Stimulated activated effector memory CD8-positive, alpha-beta T cell treated with anti-CD3 and anti-CD28 coated beads, Interleukin-12 subunit alpha, Interleukin-12 subunit beta, amount 100 ng/mL, for 72 hours (primary cell): ENCODE results near the gene LMAN1L.

Source experiments
- ATAC-seq: fragments of 150-1000 bp; cut with Tn5 transposase; 2 replicates; pipeline ENCODE4 v1.10.0; 2021
- DNase-seq, 2 donors: peaks; one replicate each; pipeline ENCODE4 v3.0.0; 2021 to 2022; ENCODE audit warnings: low spot score in 2 of 2
- H3K27ac Mint-ChIP-seq: one replicate; pipeline ENCODE4 v1.8.0; 2022; ENCODE audit warnings: mild to moderate bottlenecking, mixed read lengths
- H3K36me3 Mint-ChIP-seq: one replicate; pipeline ENCODE4 v1.8.0; 2022; ENCODE audit warnings: mild to moderate bottlenecking, mixed read lengths
- H3K4me1 Mint-ChIP-seq: one replicate; pipeline ENCODE4 v1.8.0; 2022; ENCODE audit warnings: mixed read lengths
- H3K4me3 Mint-ChIP-seq: one replicate; pipeline ENCODE4 v1.8.0; 2022; ENCODE audit warnings: mild to moderate bottlenecking, mixed read lengths
- H3K9me3 Mint-ChIP-seq: one replicate; pipeline ENCODE4 v1.8.0; 2022; ENCODE audit warnings: mixed read lengths

The LMAN1L gene

GRCh38 chr15:74788042-74788682 is 24.5 kb upstream of the LMAN1L start:
- Mint-ChIP-seq H3K27ac (peak overlapping the region; percentile 96), H3K36me3 (peaks cover 91% of the 10 kb centered on the region), H3K4me1 (peaks cover 97% of the 10 kb centered on the region), H3K9me3 (no peaks in the 10 kb centered on the region), H3K4me3 (peak overlapping the region; percentile 96)
- DNase-seq: no peak
- no peak for ATAC-seq

DNA sequence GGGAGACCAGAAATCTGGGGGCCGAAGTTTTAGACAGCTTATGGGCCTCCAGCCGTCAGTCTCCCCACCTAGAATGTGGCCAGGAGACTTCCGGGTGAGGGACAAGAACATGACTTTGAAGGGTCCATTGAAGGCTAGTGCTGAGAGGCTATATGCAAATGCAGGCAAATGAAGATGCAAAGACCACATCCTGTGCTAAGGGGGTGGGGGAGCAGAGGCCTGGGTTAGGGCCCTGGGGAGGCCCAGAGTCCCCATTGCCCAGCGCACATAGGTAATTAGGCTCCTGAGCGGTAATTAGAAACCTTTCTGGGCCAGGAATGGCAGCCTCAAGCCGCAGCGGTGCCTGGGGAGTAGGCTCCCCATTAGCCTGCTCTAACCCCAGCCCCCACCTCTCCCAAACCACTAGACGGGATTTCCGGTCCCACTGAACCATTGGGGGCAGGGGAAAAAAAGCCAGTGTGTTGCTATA is 23.9 kb upstream of the LMAN1L start:
- Mint-ChIP-seq H3K4me1 (peaks cover 97% of the 10 kb centered on the region), H3K27ac (peak overlapping the region; percentile 96), H3K36me3 (peaks cover 90% of the 10 kb centered on the region), H3K4me3 (peak overlapping the region; percentile 96), H3K9me3 (no peaks in the 10 kb centered on the region)
- peak; percentile 42 for ATAC-seq
- DNase-seq: peak in 1 of 2 donors; percentile 79

- DNase-seq (no peak), ATAC-seq (no peak)
- peak overlapping the region; percentile 96 for H3K4me3 Mint-ChIP-seq
- peaks cover 85% of the 10 kb centered on the region for H3K36me3 Mint-ChIP-seq
- H3K9me3 Mint-ChIP-seq: no peaks in the 10 kb centered on the region
- peak overlapping the region; percentile 96 for H3K27ac Mint-ChIP-seq
- H3K4me1 Mint-ChIP-seq: peaks cover 94% of the 10 kb centered on the region
Observed at GRCh38 chr15:74789171-74789631, 23.4 kb upstream of the LMAN1L start.

- peaks cover 94% of the 10 kb centered on the region for H3K4me1 Mint-ChIP-seq
- DNase-seq: no peak
- peak overlapping the region; percentile 96 for H3K4me3 Mint-ChIP-seq
- peaks cover 84% of the 10 kb centered on the region for H3K36me3 Mint-ChIP-seq
- H3K27ac Mint-ChIP-seq: peak overlapping the region; percentile 96
- no peak for ATAC-seq
- H3K9me3 Mint-ChIP-seq: no peaks in the 10 kb centered on the region
Observed at GRCh38 chr15:74789741-74790079, 22.9 kb upstream of the LMAN1L start.

GRCh38 chr15:74790080-74790916 is 22.3 kb upstream of the LMAN1L start:
- Mint-ChIP-seq H3K4me3 (peak overlapping the region; percentile 96), H3K36me3 (peaks cover 85% of the 10 kb centered on the region), H3K9me3 (no peaks in the 10 kb centered on the region), H3K27ac (peak overlapping the region; percentile 96), H3K4me1 (peaks cover 94% of the 10 kb centered on the region)
- ATAC-seq: peak; percentile 6
- peak in 1 of 2 donors; percentile 64 for DNase-seq

DNA sequence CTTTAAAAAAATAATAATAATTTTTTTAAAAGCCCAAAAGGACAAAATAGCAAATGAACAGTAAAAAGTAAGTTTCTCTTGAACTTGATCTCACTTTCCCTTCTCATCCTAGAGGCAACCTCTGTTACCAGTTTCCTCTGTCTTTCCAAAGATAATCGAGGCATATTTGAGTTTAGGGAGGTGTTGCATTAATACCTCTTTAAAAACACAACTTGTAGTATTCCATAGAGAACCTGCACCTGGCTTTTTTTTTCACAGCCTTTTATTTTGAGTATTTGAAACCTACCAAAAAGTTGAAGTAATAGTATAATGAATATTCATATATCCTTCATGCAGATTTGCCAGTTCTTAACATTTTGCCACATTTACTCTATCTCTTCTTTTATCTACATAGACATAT is 21.6 kb upstream of the LMAN1L start:
- peaks cover 94% of the 10 kb centered on the region for H3K4me1 Mint-ChIP-seq
- H3K9me3 Mint-ChIP-seq: no peaks in the 10 kb centered on the region
- peaks cover 85% of the 10 kb centered on the region for H3K36me3 Mint-ChIP-seq
- H3K4me3 Mint-ChIP-seq: peak overlapping the region; percentile 96
- H3K27ac Mint-ChIP-seq: peak overlapping the region; percentile 96
- ATAC-seq (no peak), DNase-seq (no peak)

DNA sequence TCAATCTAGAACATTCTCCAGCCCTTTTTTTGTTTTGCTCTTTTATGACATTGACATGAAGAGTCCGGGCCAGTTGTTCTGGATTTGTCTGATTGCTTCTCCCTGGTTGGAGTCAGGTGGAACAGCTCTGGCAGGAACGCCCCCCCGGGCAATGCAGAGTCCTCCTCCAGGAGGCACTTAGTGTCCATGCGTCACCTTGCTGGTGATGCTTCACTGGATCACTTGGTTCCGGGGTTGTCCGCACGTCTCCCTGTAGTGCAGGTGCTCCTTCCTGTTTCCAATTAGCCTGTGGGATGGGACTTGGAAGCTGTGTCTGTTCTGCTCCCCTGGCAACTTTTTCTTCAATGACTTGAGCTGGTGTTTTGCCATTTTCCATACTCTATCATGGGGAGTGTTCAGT is 21.0 kb upstream of the LMAN1L start:
- Mint-ChIP-seq H3K4me3 (peak overlapping the region; percentile 96), H3K27ac (peak overlapping the region; percentile 96), H3K36me3 (peaks cover 86% of the 10 kb centered on the region), H3K9me3 (no peaks in the 10 kb centered on the region), H3K4me1 (peaks cover 95% of the 10 kb centered on the region)
- DNase-seq: no peak
- no peak for ATAC-seq

- DNase-seq: no peak
- H3K36me3 Mint-ChIP-seq: peaks cover 86% of the 10 kb centered on the region
- peak overlapping the region; percentile 96 for H3K27ac Mint-ChIP-seq
- no peaks in the 10 kb centered on the region for H3K9me3 Mint-ChIP-seq
- no peak for ATAC-seq
- H3K4me1 Mint-ChIP-seq: peaks cover 92% of the 10 kb centered on the region
- H3K4me3 Mint-ChIP-seq: peak overlapping the region; percentile 96
Observed at GRCh38 chr15:74792227-74793016, 20.2 kb upstream of the LMAN1L start.

- peaks cover 86% of the 10 kb centered on the region for H3K36me3 Mint-ChIP-seq
- H3K9me3 Mint-ChIP-seq: no peaks in the 10 kb centered on the region
- H3K4me3 Mint-ChIP-seq: peak overlapping the region; percentile 96
- peak; percentile 53 for ATAC-seq
- H3K4me1 Mint-ChIP-seq: peaks cover 92% of the 10 kb centered on the region
- peak in 1 of 2 donors; percentile 74 for DNase-seq
- H3K27ac Mint-ChIP-seq: peak overlapping the region; percentile 96
Observed at GRCh38 chr15:74793135-74794028, 19.3 kb upstream of the LMAN1L start.

GRCh38 chr15:74794248-74794969 is 18.2 kb upstream of the LMAN1L start:
- peaks cover 92% of the 10 kb centered on the region for H3K4me1 Mint-ChIP-seq

DNA sequence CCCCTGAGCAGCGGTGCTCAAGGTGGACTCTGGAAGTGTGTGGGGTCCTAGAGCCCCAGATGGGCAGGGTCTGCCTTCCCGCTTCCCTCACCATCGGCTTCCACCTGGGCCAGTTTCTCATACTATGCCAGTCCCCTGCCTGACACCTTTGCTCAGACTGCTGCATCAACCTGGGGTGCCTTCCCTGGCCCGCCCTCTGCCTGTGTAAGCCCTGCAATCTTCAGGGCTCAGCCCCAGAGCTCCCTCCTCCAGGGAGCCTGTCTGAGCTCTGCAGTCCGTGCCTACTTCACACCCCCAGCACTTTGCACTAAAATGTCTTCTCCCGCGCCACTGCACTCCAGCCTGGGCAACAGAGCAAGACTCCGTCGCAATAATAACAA is 17.7 kb upstream of the LMAN1L start:
- no peak for ATAC-seq
- peak overlapping the region; percentile 45 for H3K4me3 Mint-ChIP-seq
- peak overlapping the region; percentile 91 for H3K27ac Mint-ChIP-seq
- DNase-seq: no peak
- H3K4me1 Mint-ChIP-seq: peaks cover 92% of the 10 kb centered on the region
- no peaks in the 10 kb centered on the region for H3K9me3 Mint-ChIP-seq
- peaks cover 86% of the 10 kb centered on the region for H3K36me3 Mint-ChIP-seq

More at GRCh38 chr15:74794248-74794969, 18.2 kb upstream of the LMAN1L start:
- Mint-ChIP-seq H3K27ac (peak overlapping the region; percentile 91), H3K36me3 (peaks cover 86% of the 10 kb centered on the region), H3K4me3 (peak overlapping the region; percentile 45), H3K9me3 (no peaks in the 10 kb centered on the region)
- ATAC-seq: peak; percentile 45
- no peak for DNase-seq

DNA sequence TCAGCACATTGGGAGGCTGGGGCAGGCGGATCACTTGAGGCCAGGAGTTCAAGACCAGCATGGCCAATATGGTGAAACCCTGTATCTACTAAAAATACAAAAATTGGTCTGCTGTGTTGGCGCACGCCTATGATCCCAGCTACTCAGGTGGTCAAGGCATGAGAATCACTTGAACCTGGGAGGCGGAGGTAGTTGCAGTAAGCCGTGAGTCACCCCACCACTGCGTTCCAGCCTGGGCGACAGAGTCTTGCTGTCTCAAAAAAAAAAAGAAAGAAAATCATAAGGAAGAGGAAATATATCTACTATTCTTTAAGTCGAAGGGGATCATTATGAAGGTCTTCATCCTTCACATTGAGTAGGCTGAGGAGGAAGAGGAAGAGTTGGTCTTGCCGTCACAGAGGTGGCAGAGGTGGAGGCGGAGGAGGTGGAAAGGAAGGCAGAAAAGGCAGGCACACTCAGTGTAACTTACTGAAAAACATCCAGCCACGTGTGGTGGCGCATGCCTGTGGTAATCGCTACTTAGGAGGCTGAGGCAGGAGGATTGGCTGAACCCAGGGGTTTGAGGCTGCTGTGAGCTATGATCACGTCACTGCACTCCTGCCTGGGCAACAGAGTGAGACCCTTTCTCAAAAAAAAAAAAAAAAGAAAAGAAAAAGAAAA is 16.5 kb upstream of the LMAN1L start:
- H3K4me3 Mint-ChIP-seq: peak overlapping the region; percentile 45
- peaks cover 89% of the 10 kb centered on the region for H3K36me3 Mint-ChIP-seq
- peak; percentile 35 for ATAC-seq
- H3K4me1 Mint-ChIP-seq: peaks cover 88% of the 10 kb centered on the region
- peak overlapping the region; percentile 83 for H3K27ac Mint-ChIP-seq
- no peak for DNase-seq
- no peaks in the 10 kb centered on the region for H3K9me3 Mint-ChIP-seq

DNA sequence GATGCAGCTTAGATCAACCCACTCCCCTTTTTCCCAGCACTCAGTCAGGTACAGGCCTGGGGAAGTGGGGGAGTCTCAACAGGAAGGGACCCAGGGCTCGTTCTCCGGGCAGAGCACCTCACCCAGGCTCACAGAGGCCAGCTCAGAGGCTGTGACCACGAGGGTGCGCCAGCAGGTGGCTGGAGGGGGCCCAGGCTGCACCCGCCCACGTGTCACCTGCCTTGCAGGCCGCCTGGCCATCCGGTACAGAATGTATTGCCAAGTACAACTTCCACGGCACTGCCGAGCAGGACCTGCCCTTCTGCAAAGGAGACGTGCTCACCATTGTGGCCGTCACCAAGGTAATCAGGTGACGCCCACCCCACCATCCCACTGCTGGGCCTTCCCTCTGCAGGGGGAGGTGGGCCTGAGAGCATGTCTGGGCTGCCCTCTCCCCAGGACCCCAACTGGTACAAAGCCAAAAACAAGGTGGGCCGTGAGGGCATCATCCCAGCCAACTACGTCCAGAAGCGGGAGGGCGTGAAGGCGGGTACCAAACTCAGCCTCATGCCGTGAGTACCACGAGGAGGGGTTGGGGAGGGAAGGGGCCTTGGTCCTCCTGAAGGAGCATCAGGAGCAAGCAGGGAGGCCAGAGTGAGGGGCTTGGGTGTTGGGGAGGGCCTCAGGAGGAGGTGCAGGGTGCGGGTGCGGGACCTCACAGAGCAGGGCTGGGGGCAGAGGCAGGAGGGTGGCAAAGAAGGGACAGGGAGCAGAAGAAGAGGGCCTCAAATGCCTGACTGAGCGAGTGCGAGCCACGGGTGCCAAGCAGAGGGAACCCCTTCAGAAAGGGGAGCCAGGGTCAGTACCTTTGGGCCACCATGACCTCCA is 14.0 kb upstream of the LMAN1L start:
- H3K4me3 Mint-ChIP-seq: peak overlapping the region; percentile 22
- DNase-seq (peak in 1 of 2 donors; percentile 55), ATAC-seq (no peak)
- H3K36me3 Mint-ChIP-seq: peaks cover 91% of the 10 kb centered on the region
- H3K9me3 Mint-ChIP-seq: no peaks in the 10 kb centered on the region
- H3K27ac Mint-ChIP-seq: peak overlapping the region; percentile 91
- H3K4me1 Mint-ChIP-seq: peaks cover 68% of the 10 kb centered on the region
